Stimulated activated CD4-positive, alpha-beta T cell treated with anti-CD3 and anti-CD28 coated beads, Interleukin-1b, Interleukin-23, amount 100 ng/mL, for 4 hours (primary cell): ENCODE results near the gene MKRN1.
"Not testable (repeated sequence)": the region's sequence is repeated elsewhere in the genome, so short reads cannot be mapped to it uniquely, and the experiment has no call there.

Source experiments
- DNase-seq, 2 donors: peaks; one replicate each; pipeline ENCODE4 v3.0.0-alpha.2; 2020; ENCODE audit warnings: low read depth in 2 of 2

Gene MKRN1

GRCh38 chr7:140439359-140439758, 39.9 kb downstream of the MKRN1 start:
- DNase-seq: no peak

GRCh38 chr7:140435252-140435895, 43.9 kb downstream of the MKRN1 start:
- no peak for DNase-seq

- no peak for DNase-seq
These were observed 45.9 kb downstream of the MKRN1 start for GRCh38 chr7:140433396-140433795.

DNA sequence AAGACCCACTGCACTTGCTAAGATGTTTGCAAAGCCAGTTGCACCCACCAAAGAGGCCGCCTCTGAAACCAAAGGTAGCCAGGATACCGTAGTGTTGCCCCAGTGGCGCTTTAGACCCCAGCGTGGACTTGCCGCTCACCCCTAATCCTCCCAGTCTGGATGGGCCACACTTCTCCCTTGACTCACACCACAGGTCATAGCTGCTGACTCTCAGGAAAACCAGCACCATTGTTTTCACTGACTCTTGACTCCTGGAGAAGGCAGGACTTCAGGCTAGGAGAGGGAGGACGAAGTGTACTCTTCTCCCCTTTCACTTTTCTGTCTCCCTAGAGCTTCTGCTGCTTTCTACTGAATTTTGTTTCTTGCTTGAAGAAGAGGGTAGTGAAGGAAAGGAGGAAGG, 53.2 kb downstream of the MKRN1 start:
- no peak for DNase-seq

GRCh38 chr7:140425718-140426117, 53.6 kb downstream of the MKRN1 start:
- DNase-seq: no peak

GRCh38 chr7:140423501-140423900, 55.8 kb downstream of the MKRN1 start:
- no peak for DNase-seq

DNA sequence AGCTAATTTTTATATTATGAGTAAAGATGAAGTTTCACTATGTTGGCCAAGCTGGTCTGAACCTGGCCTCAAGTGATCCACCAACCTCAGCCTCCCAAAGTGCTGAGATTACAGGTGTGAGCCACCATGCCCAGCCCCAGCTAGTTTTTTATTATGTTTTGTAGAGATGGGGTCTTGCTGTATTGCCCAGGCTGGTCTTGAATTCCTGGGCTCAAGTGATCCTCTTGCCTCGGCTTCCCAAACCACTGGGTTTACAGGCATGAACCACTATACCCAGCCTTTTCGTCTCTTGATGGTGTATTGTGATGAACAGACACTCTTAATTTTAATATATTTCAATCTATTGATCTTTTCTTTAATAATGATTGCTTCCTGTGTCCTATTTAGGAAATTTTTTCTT, 57.8 kb downstream of the MKRN1 start:
- DNase-seq: no peak

DNA sequence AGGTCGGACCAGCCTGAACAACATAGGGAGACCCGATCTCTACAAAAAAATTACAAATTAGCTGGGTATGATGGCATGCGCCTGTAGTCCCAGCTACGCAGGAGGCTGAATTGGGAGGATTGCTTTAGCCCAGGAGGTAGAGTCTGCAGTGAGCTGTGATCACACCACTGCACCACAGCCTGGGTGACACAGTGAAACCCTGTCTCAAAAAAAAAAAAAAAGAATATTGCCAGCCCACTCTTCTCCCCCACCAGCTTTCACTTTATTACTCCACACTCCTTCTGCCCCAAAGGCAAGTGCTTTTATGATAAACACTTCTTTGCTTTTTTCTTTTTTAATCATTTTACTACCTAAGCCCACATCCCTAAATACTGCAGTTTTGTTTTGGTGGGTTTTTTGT, 60.7 kb downstream of the MKRN1 start:
- DNase-seq: no peak

GRCh38 chr7:140418156-140418472, 61.2 kb downstream of the MKRN1 start:
- DNase-seq: not testable (repeated sequence)

DNA sequence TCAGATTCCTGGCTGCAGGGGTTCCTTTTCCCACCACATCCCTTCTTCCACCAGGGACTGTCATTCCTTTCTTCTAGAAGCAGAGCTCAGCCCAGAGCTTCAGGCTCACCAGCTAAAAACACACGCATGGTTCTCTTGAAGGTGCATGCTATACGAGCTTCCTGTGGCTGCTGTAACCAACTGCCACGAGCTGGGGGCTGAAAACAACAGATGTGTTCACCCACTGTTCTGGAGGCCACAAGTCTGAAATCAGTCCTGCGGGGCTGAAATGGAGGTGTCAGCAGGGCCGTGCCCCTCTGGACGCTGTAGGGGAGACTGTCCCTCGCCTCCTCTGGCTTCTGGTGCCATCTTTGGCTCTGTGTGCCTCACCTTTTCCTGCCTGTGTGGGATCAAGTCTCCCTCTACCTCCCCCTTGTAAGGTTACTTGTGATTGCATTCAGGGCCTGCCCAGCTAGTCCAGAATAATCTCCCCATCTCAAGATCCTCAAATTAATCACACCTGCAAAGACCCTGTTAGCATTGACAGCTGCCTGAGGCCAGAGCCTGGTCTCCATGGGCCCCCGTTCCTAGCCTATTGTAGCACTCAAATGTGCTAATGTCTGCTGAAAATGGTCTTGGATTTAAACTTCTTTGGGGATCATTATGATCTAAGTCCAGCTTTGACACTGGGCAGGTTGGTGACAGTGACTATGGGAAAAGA, 61.7 kb downstream of the MKRN1 start:
- no peak for DNase-seq

GRCh38 chr7:140416560-140416959, 62.7 kb downstream of the MKRN1 start:
- no peak for DNase-seq

DNA sequence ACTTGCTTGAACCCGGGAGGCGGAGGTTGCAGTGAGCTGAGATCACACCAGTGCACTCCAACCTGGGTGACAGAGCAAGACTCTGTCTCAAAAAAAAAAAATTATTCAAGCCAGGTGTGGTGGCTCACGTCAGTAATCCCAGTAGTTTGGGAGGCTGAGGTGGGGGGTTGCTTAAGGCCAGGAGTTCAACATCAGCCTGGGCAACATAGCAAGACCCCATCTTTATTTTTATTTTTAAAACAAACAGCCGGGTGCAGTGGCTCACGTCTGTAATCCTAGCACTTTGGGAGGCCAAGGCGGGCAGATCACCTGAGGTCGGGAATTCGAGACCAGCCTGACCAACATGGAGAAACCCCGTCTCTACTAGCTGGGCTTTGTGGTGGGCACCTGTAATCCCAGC, 63.5 kb downstream of the MKRN1 start:
- DNase-seq: not testable (repeated sequence)

DNA sequence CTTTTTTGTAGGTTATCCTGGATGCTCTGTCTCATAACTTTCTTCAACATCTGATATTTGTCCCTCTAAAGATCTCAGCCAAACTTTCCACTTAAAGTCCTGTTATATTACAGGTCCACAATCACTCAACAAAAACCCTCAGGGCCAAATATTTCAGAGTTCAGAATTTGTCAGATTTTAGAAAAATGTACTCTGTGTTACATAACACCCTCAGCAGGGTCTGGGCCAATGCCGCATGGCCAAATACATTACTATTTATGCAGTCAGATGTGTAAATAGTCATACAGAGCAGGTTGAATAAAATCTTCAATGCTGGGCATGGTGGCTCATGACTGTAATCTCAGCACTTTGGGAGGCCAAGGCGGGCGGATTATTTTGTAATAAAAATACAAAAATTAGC, 63.9 kb downstream of the MKRN1 start:
- DNase-seq: no peak

GRCh38 chr7:140404565-140405065, 74.7 kb downstream of the MKRN1 start:
- no peak for DNase-seq

GRCh38 chr7:140403878-140404564, 75.3 kb downstream of the MKRN1 start, which contains the start of gene RAB19:
Gene RAB19, plus strand, starts transcription at chr7:140404058. Its CDS starts 3,589 bp downstream, at chr7:140407647.
- peak; percentile 11 to 26 for DNase-seq
